Activated T-cell treated with anti-CD3 and anti-CD28 coated beads, Interleukin-2, amount 50 U/mL, for 4 hours (primary cell): ENCODE measurements around the gene DONSON. TPM values are rescaled to one million over a fixed set of nuclear protein-coding genes. Genes with fewer than 3 reads are reported as not detected.

ENCODE experiments used
- ATAC-seq, 2 donors: fragments of 200-7000 bp; cut with Tn5 transposase; one replicate each; pipeline ENCODE4 v1.10.0; 2021
- DNase-seq: peaks from one replicate; pipeline ENCODE4 v3.0.0-alpha.2; 2020
- H3K27me3 Mint-ChIP-seq: one replicate; pipeline ENCODE4 v1.8.0; 2021; ENCODE audit warnings: low read depth, mixed read lengths
- H3K36me3 Mint-ChIP-seq: one replicate; pipeline ENCODE4 v1.8.0; 2022; ENCODE audit warnings: mixed read lengths; ENCODE audit not compliant: insufficient read depth
- H3K4me1 Mint-ChIP-seq: one replicate; pipeline ENCODE4 v1.8.0; 2021; ENCODE audit warnings: low read depth, mixed read lengths
- H3K4me3 Mint-ChIP-seq: one replicate; pipeline ENCODE4 v1.8.0; 2021; ENCODE audit warnings: mild to moderate bottlenecking, moderate library complexity, mixed read lengths
- H3K9me3 Mint-ChIP-seq: one replicate; pipeline ENCODE4 v1.8.0; 2021; ENCODE audit warnings: mixed read lengths
- total RNA-seq, 3 donors: library from RNA; stranded (reverse); gene quantifications; one replicate each; pipeline ENCODE4 v1.2.1, GENCODE V29; 2021

DONSON gene
- total RNA-seq, 3 donors from 2014 or later, result 20.9 to 22.5 (median 22.0) TPM

DNA sequence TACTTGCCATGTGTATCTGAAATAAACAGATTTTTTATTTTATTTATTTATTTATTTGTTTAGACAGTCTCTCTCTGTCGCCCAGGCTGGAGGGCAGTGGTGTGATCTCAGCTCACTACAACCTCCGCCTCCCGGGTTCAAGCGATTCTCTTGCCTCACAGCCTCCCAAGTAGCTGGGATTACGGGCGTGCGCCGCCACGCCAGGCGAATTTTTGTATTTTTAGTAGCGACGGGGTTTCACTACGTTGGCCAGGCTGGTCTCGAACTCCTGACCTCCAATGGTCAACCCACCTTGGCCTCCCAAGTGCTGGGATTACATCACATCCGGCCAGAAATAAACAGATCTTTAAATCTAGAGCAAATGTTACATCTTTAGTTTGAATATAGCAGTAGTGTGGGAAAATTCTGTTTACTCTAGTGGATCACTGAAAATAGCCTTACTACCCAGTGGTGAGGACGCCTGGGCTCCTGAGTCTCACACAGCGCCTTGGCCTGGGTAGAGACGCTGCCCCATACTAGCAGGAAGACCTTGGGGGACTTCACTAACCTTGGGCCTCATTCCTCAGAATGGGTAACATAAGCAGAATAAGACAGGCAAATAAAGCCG lies 47.3 kb downstream of the DONSON start:
- H3K4me1 Mint-ChIP-seq, result peaks cover 34% of the 10 kb centered on the region
- H3K36me3 Mint-ChIP-seq, result peaks cover 12% of the 10 kb centered on the region
- H3K4me3 Mint-ChIP-seq, result peak overlapping the region; percentile 99
- no peaks in the 10 kb centered on the region for H3K27me3 Mint-ChIP-seq
- no peaks in the 10 kb centered on the region for H3K9me3 Mint-ChIP-seq
- DNase-seq (no peak), ATAC-seq (no peak)

DNA sequence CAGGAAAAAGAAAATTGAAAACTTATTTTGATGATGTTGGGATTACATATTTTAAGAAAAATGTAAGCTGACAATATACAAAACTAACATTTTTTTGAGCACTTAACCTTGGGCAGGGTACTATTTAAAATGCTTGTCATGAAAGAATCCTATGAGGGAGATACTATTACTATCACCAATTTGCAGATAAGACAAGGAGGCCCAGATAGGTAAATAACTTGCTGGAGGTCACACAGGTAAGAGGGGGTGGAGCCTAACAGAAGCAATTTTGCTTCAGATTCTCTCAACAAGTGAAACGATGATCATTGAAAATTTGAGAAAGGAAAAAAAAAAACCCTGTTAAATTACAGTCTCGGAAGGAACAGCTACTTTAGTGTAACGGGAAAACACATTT lies 47.8 kb downstream of the DONSON start:
- Mint-ChIP-seq H3K36me3 (peaks cover 12% of the 10 kb centered on the region), H3K4me1 (peaks cover 29% of the 10 kb centered on the region), H3K4me3 (peak overlapping the region; percentile 99), H3K9me3 (no peaks in the 10 kb centered on the region), H3K27me3 (no peaks in the 10 kb centered on the region)
- ATAC-seq (no peak), DNase-seq (no peak)

DNA sequence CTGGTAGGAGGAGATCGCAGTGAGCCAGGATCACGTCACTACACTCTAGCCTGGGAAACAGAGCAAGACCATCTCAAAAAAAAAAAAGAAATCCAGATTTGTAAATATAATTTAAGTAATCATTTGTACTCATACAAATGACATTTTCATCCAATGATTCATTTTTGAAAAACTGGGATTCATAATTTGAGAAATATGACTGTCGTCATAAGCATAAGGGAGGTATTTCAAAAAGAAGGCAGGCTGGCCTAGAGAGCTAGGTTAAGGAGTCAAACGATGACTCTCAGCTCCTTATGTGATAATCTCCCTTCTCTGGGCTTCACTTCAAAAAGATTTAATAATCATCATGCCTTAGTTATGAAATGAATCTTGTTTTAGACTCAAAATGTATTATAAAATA lies 48.9 kb downstream of the DONSON start:
- Mint-ChIP-seq H3K36me3 (peaks cover 18% of the 10 kb centered on the region), H3K4me1 (peaks cover 24% of the 10 kb centered on the region), H3K27me3 (no peaks in the 10 kb centered on the region), H3K9me3 (no peaks in the 10 kb centered on the region), H3K4me3 (no peak overlapping the region)
- ATAC-seq, result no peak
- no peak for DNase-seq

DNA sequence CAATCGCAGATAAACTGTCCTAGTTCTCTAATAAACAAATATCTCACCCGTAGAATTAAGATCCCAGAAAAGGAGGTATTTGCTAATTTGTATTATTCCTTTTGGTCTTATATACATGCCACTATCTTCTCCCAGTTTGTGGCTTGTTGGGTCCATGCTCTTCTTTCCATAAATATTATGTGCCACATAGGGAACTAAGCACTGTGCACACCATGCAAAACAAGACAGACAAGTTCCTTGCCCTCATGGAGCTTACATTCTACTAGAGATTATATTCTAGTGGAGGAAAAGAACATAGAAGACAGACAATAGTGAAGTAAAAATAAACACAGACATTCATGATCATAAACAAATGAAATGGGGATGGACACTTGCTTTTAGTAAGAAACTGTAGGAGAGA lies 51.3 kb downstream of the DONSON start:
- DNase-seq, result no peak
- H3K4me3 Mint-ChIP-seq, result no peak overlapping the region
- ATAC-seq, result no peak

DNA sequence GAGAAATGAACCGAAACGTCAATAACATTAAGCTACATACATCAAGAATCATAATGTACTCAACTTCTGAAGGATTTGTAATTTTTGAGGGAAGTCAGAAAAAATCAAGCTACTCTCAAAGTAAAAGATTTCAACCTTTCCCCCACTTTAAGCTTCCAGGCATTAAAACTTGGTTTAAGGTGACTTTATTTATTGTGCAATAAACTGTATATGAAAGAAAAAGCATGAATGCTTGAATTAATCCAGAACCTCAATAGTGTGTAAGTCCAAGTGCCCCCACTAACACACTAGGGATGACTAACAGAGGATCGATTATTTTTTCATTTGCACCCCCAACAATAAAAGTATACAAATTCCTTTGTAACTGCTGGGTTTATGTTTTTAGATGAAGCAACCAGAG lies 57.5 kb downstream of the DONSON start:
- no peak for DNase-seq
- H3K9me3 Mint-ChIP-seq, result no peaks in the 10 kb centered on the region
- no peaks in the 10 kb centered on the region for H3K27me3 Mint-ChIP-seq
- H3K4me1 Mint-ChIP-seq, result no peaks in the 10 kb centered on the region
- no peak for ATAC-seq
- H3K36me3 Mint-ChIP-seq, result peaks cover 46% of the 10 kb centered on the region
- no peak overlapping the region for H3K4me3 Mint-ChIP-seq

More for the DNA sequence above, 51.3 kb downstream of the DONSON start:
- Mint-ChIP-seq H3K27me3 (no peaks in the 10 kb centered on the region), H3K9me3 (no peaks in the 10 kb centered on the region), H3K36me3 (peaks cover 29% of the 10 kb centered on the region), H3K4me1 (peaks cover 20% of the 10 kb centered on the region)

Other genes with a start within 250 kb of the DONSON start
- 10 to 100 TPM in 2 of 3 donors, 1 to 10 TPM in 1; 8.7 to 12.8 (median 10.5) TPM for gene IFNGR2, start 185.3 kb downstream of the DONSON start, total RNA-seq
- 10 to 100 TPM; 14.5 to 18.4 (median 16.9) TPM for gene TMEM50B, start 108.7 kb downstream of the DONSON start, total RNA-seq
- gene DNAJC28, start 97.0 kb downstream of the DONSON start, total RNA-seq, result under 1 TPM in 2 of 3 donors, not detected in 1; 0.11 to 0.16 TPM
- 100 to 1,000 TPM; 244 to 274 (median 244) TPM for gene GART, start 46.6 kb downstream of the DONSON start, total RNA-seq
- 100 to 1,000 TPM; 322 to 350 (median 332) TPM for gene SON, start 45.6 kb downstream of the DONSON start, total RNA-seq
- gene CRYZL1, start 53.1 kb upstream of the DONSON start, total RNA-seq, result 10 to 100 TPM; 20.8 to 23.0 (median 22.8) TPM
- 1 to 10 TPM; 2.1 to 2.5 (median 2.4) TPM for gene ITSN1, start 53.8 kb upstream of the DONSON start, total RNA-seq